ENCODE measurements around the gene SLIT1. TPM values are rescaled to one million over a fixed set of nuclear protein-coding genes. Genes with fewer than 3 reads are reported as not detected.

Gene SLIT1
- polyA plus RNA-seq, 1 donor (not counting 4 experiments of a cell fraction or from before 2014, with no cell fraction given): 0.01 TPM

DNA sequence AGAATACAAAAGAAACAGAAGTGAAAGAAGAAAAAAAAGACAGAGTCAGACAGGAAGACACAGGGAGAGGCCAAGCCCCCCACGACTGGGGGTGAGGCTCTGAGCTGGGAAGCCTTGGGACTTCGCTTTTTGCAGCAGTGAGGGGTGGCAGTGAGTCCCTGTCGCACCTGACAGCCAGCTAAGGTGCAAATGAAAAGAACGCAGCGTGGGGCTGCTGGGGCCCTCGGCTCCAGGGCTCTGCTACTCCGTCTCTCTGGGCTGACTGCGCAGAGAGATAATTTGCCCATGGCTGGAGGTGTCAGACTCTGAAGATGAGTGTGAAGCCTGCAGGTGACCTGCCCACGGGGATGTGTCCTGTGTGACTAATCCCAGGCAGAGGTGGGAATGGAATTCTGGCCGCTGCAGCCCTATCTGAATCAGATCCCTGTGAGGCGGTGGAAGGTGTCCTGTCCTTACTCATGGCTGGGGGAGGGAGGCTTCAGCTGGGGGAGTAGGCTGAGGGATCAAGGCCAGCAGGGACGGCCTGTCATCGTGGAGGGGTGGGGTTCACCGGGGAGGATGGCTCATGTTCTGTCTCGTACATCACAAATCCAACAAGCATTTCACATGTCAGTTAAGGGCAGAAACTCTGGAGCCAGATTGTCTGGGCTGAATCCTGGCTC is 96.4 kb downstream of the SLIT1 start:
- Histone ChIP-seq H3K9ac (ENCODE audit: control insufficient read depth, extremely low read depth, insufficient read depth, low read length) (no peak overlapping the region), H4K20me1 (ENCODE audit: control insufficient read depth, extremely low read depth, insufficient read depth, low read length) (no peaks in the 10 kb centered on the region), H2AFZ (ENCODE audit: control insufficient read depth, low read length) (no peak overlapping the region), H3K4me1 (ENCODE audit: control insufficient read depth, extremely low read depth, insufficient read depth, low read length) (peaks cover 8% of the 10 kb centered on the region), H3K4me2 (ENCODE audit: control insufficient read depth, extremely low read depth, insufficient read depth, low read depth, low read length) (peak overlapping the region; percentile 31), H3K9me3 (ENCODE audit: control insufficient read depth, low read depth, low read length) (no peaks in the 10 kb centered on the region), H3K27ac (ENCODE audit: control insufficient read depth, insufficient read depth, low read length) (no peak overlapping the region), H3K79me2 (ENCODE audit: control insufficient read depth, insufficient read depth, low read length) (no peaks in the 10 kb centered on the region), H3K9me1 (ENCODE audit: control insufficient read depth, extremely low read depth, insufficient read depth, low read length) (no peaks in the 10 kb centered on the region), H3K27me3 (ENCODE audit: control insufficient read depth, extremely low read depth, insufficient read depth, low read length) (peaks cover 25% of the 10 kb centered on the region), H3K36me3 (ENCODE audit: control insufficient read depth in 2 of 2, extremely low read depth in 1 of 2, insufficient read depth in 2 of 2, low read length in 2 of 2) (no peaks in the 10 kb centered on the region), H3K4me3 (ENCODE audit: control insufficient read depth in 2 of 3, extremely low read depth in 1 of 3, insufficient read depth in 2 of 3, low read depth in 1 of 3, low read length in 3 of 3) (no peak overlapping the region)
- dilution Hi-C loops (cut with MboI; ENCODE audit: extremely low pct_ligation_motif_present, low sequenced_read_pairs): no loop called here
- no peak for TF ChIP-seq EZH2 (IDR thresholded peaks at IDR 0.05; ENCODE audit: low read length)
- TF ChIP-seq, protein P1, sequence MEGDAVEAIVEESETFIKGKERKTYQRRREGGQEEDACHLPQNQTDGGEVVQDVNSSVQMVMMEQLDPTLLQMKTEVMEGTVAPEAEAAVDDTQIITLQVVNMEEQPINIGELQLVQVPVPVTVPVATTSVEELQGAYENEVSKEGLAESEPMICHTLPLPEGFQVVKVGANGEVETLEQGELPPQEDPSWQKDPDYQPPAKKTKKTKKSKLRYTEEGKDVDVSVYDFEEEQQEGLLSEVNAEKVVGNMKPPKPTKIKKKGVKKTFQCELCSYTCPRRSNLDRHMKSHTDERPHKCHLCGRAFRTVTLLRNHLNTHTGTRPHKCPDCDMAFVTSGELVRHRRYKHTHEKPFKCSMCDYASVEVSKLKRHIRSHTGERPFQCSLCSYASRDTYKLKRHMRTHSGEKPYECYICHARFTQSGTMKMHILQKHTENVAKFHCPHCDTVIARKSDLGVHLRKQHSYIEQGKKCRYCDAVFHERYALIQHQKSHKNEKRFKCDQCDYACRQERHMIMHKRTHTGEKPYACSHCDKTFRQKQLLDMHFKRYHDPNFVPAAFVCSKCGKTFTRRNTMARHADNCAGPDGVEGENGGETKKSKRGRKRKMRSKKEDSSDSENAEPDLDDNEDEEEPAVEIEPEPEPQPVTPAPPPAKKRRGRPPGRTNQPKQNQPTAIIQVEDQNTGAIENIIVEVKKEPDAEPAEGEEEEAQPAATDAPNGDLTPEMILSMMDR (optimal IDR thresholded peaks at IDR 0.05 in 1 of 3, IDR thresholded peaks at IDR 0.05 in 1 of 3, conservative IDR thresholded peaks at IDR 0.05 in 1 of 3; ENCODE audit: extremely low read depth in 1 of 3, insufficient read depth in 2 of 3, low read length in 3 of 3): no peak
- FAIRE-seq: peak; percentile 69
- DNase-seq (ENCODE audit: low read depth, low spot score): no peak

DNA sequence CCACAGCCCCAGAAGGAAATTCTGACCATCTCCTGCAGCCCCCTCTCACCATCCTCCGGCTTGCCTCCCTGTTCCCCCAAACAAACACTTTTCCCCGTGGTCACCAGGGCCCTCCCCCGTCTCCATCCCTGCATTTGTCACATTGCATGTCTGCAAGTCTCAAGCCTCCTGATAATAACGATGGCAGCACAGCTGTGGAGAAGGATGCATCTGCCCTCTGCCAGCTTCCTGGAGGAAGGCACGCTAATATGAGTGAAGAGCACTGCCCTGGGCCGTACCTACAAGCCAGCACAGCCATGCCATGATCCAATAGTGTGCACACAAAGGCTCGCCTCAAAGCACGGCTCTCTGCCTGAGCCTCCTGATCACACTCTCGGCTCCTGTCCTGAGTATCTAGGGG is 98.5 kb downstream of the SLIT1 start:
- no peaks in the 10 kb centered on the region for H4K20me1 ChIP-seq (ENCODE audit: control insufficient read depth, extremely low read depth, insufficient read depth, low read length)
- no peak overlapping the region for H3K4me2 ChIP-seq (ENCODE audit: control insufficient read depth, extremely low read depth, insufficient read depth, low read depth, low read length)
- no peak overlapping the region for H2AFZ ChIP-seq (ENCODE audit: control insufficient read depth, low read length)
- no peaks in the 10 kb centered on the region for H3K9me3 ChIP-seq (ENCODE audit: control insufficient read depth, low read depth, low read length)
- peaks cover 19% of the 10 kb centered on the region for H3K27me3 ChIP-seq (ENCODE audit: control insufficient read depth, extremely low read depth, insufficient read depth, low read length)
- H3K9ac ChIP-seq (ENCODE audit: control insufficient read depth, extremely low read depth, insufficient read depth, low read length): no peak overlapping the region
- H3K4me3 ChIP-seq (ENCODE audit: control insufficient read depth in 2 of 3, extremely low read depth in 1 of 3, insufficient read depth in 2 of 3, low read depth in 1 of 3, low read length in 3 of 3): no peak overlapping the region
- FAIRE-seq (no peak), DNase-seq (ENCODE audit: low read depth, low spot score) (no peak)
- dilution Hi-C loops (cut with MboI; ENCODE audit: extremely low pct_ligation_motif_present, low sequenced_read_pairs): no loop called here
- no peak overlapping the region for H3K27ac ChIP-seq (ENCODE audit: control insufficient read depth, insufficient read depth, low read length)
- H3K79me2 ChIP-seq (ENCODE audit: control insufficient read depth, insufficient read depth, low read length): no peaks in the 10 kb centered on the region
- no peaks in the 10 kb centered on the region for H3K9me1 ChIP-seq (ENCODE audit: control insufficient read depth, extremely low read depth, insufficient read depth, low read length)
- peaks cover 8% of the 10 kb centered on the region for H3K4me1 ChIP-seq (ENCODE audit: control insufficient read depth, extremely low read depth, insufficient read depth, low read length)
- H3K36me3 ChIP-seq (ENCODE audit: control insufficient read depth in 2 of 2, extremely low read depth in 1 of 2, insufficient read depth in 2 of 2, low read length in 2 of 2): no peaks in the 10 kb centered on the region
- TF ChIP-seq EZH2 (IDR thresholded peaks at IDR 0.05; ENCODE audit: low read length): no peak
- TF ChIP-seq, protein P1 (optimal IDR thresholded peaks at IDR 0.05 in 1 of 3, IDR thresholded peaks at IDR 0.05 in 1 of 3, conservative IDR thresholded peaks at IDR 0.05 in 1 of 3; ENCODE audit: extremely low read depth in 1 of 3, insufficient read depth in 2 of 3, low read length in 3 of 3): no peak

Data from keratinocyte (primary cell).